ENCODE results near the gene CRTC1.

Gene CRTC1

GRCh38 chr19:18751571-18751970, 68.1 kb downstream of the CRTC1 start:
- no peak for DNase-seq

GRCh38 chr19:18754501-18754900, 71.0 kb downstream of the CRTC1 start:
- DNase-seq = no peak

- DNase-seq = no peak
These were observed 73.4 kb downstream of the CRTC1 start for GRCh38 chr19:18756896-18757295.

GRCh38 chr19:18759304-18759994, 76.0 kb downstream of the CRTC1 start:
- DNase-seq = no peak

GRCh38 chr19:18759995-18760426, 76.5 kb downstream of the CRTC1 start:
- no peak for DNase-seq

- DNase-seq = no peak
These were observed 77.2 kb downstream of the CRTC1 start for GRCh38 chr19:18760440-18761383.

GRCh38 chr19:18761531-18762110, 78.1 kb downstream of the CRTC1 start:
- DNase-seq = no peak

GRCh38 chr19:18762125-18763023, 78.9 kb downstream of the CRTC1 start:
- DNase-seq = no peak

GRCh38 chr19:18763674-18764590, 80.5 kb downstream of the CRTC1 start:
- no peak for DNase-seq

- DNase-seq = no peak
These were observed 81.1 kb downstream of the CRTC1 start for GRCh38 chr19:18764591-18765051.

- DNase-seq = no peak
These were observed 81.7 kb downstream of the CRTC1 start for GRCh38 chr19:18765224-18765623.

GRCh38 chr19:18768046-18768771, 84.7 kb downstream of the CRTC1 start:
- DNase-seq = no peak

GRCh38 chr19:18768997-18769891, 85.8 kb downstream of the CRTC1 start:
- no peak for DNase-seq

- no peak for DNase-seq
These were observed 86.6 kb downstream of the CRTC1 start for GRCh38 chr19:18769989-18770528.

- DNase-seq = no peak
These were observed 87.3 kb downstream of the CRTC1 start for GRCh38 chr19:18770663-18771327.

- DNase-seq = no peak
These were observed 88.1 kb downstream of the CRTC1 start for GRCh38 chr19:18771328-18772242.
